Endometrial microvascular endothelial cells (primary cell): ENCODE data around the gene P2RX3. TPM values are rescaled to one million over a fixed set of nuclear protein-coding genes. Genes with fewer than 3 reads are reported as not detected.

Source experiments
- total RNA-seq: library from RNA; depleted of rRNA; stranded (reverse); fragments of >200 nt; gene quantifications from one replicate; pipeline ENCODE4 v1.2.3, GENCODE V29; 2015; ENCODE audit errors: inconsistent ontology term

P2RX3 gene
- total RNA-seq, 1 donor from 2014 or later = not detected

Other genes with a start within 250 kb of the P2RX3 start
- gene LRRC55, start 156.4 kb upstream of the P2RX3 start, total RNA-seq = not detected
- not detected for gene APLNR, start 101.1 kb upstream of the P2RX3 start, total RNA-seq
- 57.4 TPM for gene TNKS1BP1, start 13.4 kb upstream of the P2RX3 start, total RNA-seq
- 124 TPM for gene SSRP1, start 2.5 kb upstream of the P2RX3 start, total RNA-seq
- not detected for gene PRG3, start 42.8 kb downstream of the P2RX3 start, total RNA-seq
- gene PRG2, start 52.3 kb downstream of the P2RX3 start, total RNA-seq = not detected
- 122 TPM for gene SLC43A3, start 88.8 kb downstream of the P2RX3 start, total RNA-seq
- gene RTN4RL2, start 122.2 kb downstream of the P2RX3 start, total RNA-seq = not detected
- 5.5 TPM for gene SLC43A1, start 177.3 kb downstream of the P2RX3 start, total RNA-seq
- 75.8 TPM for gene TIMM10, start 192.4 kb downstream of the P2RX3 start, total RNA-seq
- gene SMTNL1, start 199.2 kb downstream of the P2RX3 start, total RNA-seq = not detected
- 58.0 TPM for gene UBE2L6, start 229.3 kb downstream of the P2RX3 start, total RNA-seq